ENCODE results near the gene MEA1. TPM values are rescaled to one million over a fixed set of nuclear protein-coding genes. Genes with fewer than 3 reads are reported as not detected.

MEA1 gene
- total RNA-seq (2014; rRNA removed) (131 and 146 TPM in 2 replicates), Bru-seq, nascent RNA (percentile 77 among the genes with signal in this experiment), BruChase-seq, experiment 1, labeled RNA remaining after a 6-hour chase (percentile 85 among the genes with signal in this experiment), BruChase-seq, experiment 2, labeled RNA remaining after a 2-hour chase (percentile 75 among the genes with signal in this experiment)
- long read RNA-seq, transcript MEA1-202 (3 exons, 2,152 nt): minor isoform, 16 of 94 reads
- long read RNA-seq, transcript MEA1-204 (4 exons, 1,004 nt): major isoform, 72 of 94 reads
- long read RNA-seq, partial matches to known transcripts: 0 of 94 reads
- long read RNA-seq, other reads (novel, unspliced or antisense): 3 of 94 reads

- CTCF ChIA-PET: interaction anchor here (0.6 kb wide), 1 partner anchor 130 kb away, joined by 3 read pairs; no protein-coding TSS in a partner anchor
- H3K9me3 ChIP-seq (ENCODE audit: low read length): no peaks in the 10 kb centered on the region
- peaks cover 52% of the 10 kb centered on the region for H3K79me2 ChIP-seq (ENCODE audit: low read length)
- peak within 1 kb of the TSS; percentile 91 for H3K4me3 ChIP-seq (ENCODE audit: low read length)
- TF ChIP-seq EZH2phosphoT487 (IDR thresholded peaks at IDR 0.05; ENCODE audit: borderline replicate concordance, low read length) (no peak), CTCF (conservative IDR thresholded peaks at IDR 0.05; ENCODE audit: low read depth, low read length) (no peak), EZH2 (IDR thresholded peaks at IDR 0.05; ENCODE audit: low read length, unreplicated experiment) (no peak)
- DNase-seq: peak; percentile 99
- peaks cover 23% of the 10 kb centered on the region for H3K4me1 ChIP-seq (ENCODE audit: insufficient read depth, low read length)
- peaks cover 28% of the 10 kb centered on the region; the same call in 1 of the 2 replicates for H3K36me3 ChIP-seq (ENCODE audit: low read depth, low read length)
- no peaks in the 10 kb centered on the region for H4K20me1 ChIP-seq (ENCODE audit: low read length)
- no TSS peak for BruUV-seq (replicated peaks)
- H2AFZ ChIP-seq (ENCODE audit: low read length): peak within 1 kb of the TSS; percentile 88
- ATAC-seq: peak; percentile 92
- POLR2A ChIA-PET (ENCODE audit: unreplicated experiment): interaction anchor here (0.5 to 1.4 kb wide), 8 partner anchors 35 to 724 kb away, joined by 3 to 15 read pairs (median 8); partner anchors contain the start of genes CUL7, CUL9 and PEX6
- intact Hi-C loops (cut with micrococcal nuclease): loop anchor here (2.0 kb wide), 1 partner anchor 29 kb away; the partner anchor contains the start of gene PPP2R5D
- H3K4me2 ChIP-seq (ENCODE audit: low read length): peak within 1 kb of the TSS; percentile 95
- no peaks in the 10 kb centered on the region for H3K9me2 ChIP-seq (replicated peaks; ENCODE audit: low read length)
- peak within 1 kb of the TSS; percentile 90 for H3K9ac ChIP-seq (ENCODE audit: low read length)
- peak within 1 kb of the TSS; percentile 17; the same call in 1 of the 2 replicates for H3K27ac ChIP-seq (ENCODE audit: low read length)
- no peaks in the 10 kb centered on the region for H3F3A ChIP-seq (ENCODE audit: low read length, unreplicated experiment)
- no peaks in the 10 kb centered on the region for H3K27me3 ChIP-seq (ENCODE audit: low read length)
Measured at GRCh38 chr6:43013843-43014433, at the start of gene MEA1, which contains the start of gene KLHDC3. Gene MEA1, minus strand, starts transcription at chr6:43013946. Its CDS starts 133 bp downstream, at chr6:43013813. Gene KLHDC3, plus strand, starts transcription at chr6:43014249. Its CDS starts 2,944 bp downstream, at chr6:43017193.

- ChIA-PET POLR2A (ENCODE audit: unreplicated experiment) (no interaction called here), CTCF (no interaction called here)
- H3F3A ChIP-seq (ENCODE audit: low read length, unreplicated experiment): no peaks in the 10 kb centered on the region
- H3K4me1 ChIP-seq (ENCODE audit: insufficient read depth, low read length): peaks cover 22% of the 10 kb centered on the region
- H2AFZ ChIP-seq (ENCODE audit: low read length): no peak overlapping the region
- H3K9ac ChIP-seq (ENCODE audit: low read length): no peak overlapping the region
- no peak overlapping the region for H3K27ac ChIP-seq (ENCODE audit: low read length)
- peaks cover 6% of the 10 kb centered on the region; the same call in 1 of the 2 replicates for H4K20me1 ChIP-seq (ENCODE audit: low read length)
- no peaks in the 10 kb centered on the region for H3K9me2 ChIP-seq (replicated peaks; ENCODE audit: low read length)
- H3K4me2 ChIP-seq (ENCODE audit: low read length): no peak overlapping the region
- peaks cover 25% of the 10 kb centered on the region for H3K79me2 ChIP-seq (ENCODE audit: low read length)
- no peak overlapping the region for H3K4me3 ChIP-seq (ENCODE audit: low read length)
- intact Hi-C loops (cut with micrococcal nuclease): no loop called here
- BruUV-seq (replicated peaks): no TSS peak
- no peaks in the 10 kb centered on the region for H3K27me3 ChIP-seq (ENCODE audit: low read length)
- H3K36me3 ChIP-seq (ENCODE audit: low read depth, low read length): peaks cover 2% of the 10 kb centered on the region; the same call in 1 of the 2 replicates
- DNase-seq (no peak), ATAC-seq (no peak)
- H3K9me3 ChIP-seq (ENCODE audit: low read length): no peaks in the 10 kb centered on the region
- TF ChIP-seq CTCF (conservative IDR thresholded peaks at IDR 0.05; ENCODE audit: low read depth, low read length) (no peak), EZH2 (IDR thresholded peaks at IDR 0.05; ENCODE audit: low read length, unreplicated experiment) (no peak), EZH2phosphoT487 (IDR thresholded peaks at IDR 0.05; ENCODE audit: borderline replicate concordance, low read length) (no peak)
Measured at GRCh38 chr6:43062818-43063217, 49.1 kb upstream of the MEA1 start.

Measured in PC-3 (cell line).